Prostate gland (tissue), 2 donors: ENCODE measurements around the gene VCX3B. TPM values are rescaled to one million over a fixed set of nuclear protein-coding genes. Genes with fewer than 3 reads are reported as not detected.

Experiments used
- DNase-seq: peaks from one replicate; pipeline ENCODE4 v3.0.0-alpha.2; 2019; ENCODE audit warnings: low spot score
- H3K27ac ChIP-seq, 2 donors: fragments of 200-600 bp; sonication (generic); 2 replicates each; pipeline ENCODE4 v1.5.1; 2017 to 2019
- H3K27me3 ChIP-seq: fragments of 200-600 bp; sonication (generic); replicated peaks from 2 replicates; pipeline ENCODE4 v1.5.1; 2019; ENCODE audit not compliant: insufficient read depth
- H3K36me3 ChIP-seq, 2 donors: fragments of 200-600 bp; sonication (generic); 1 replicate in 1 of 2; 2 replicates in 1 of 2; pipeline versions ENCODE4 v1.5.1 to v1.8.1; 2017 to 2019
- H3K4me1 ChIP-seq: fragments of 200-600 bp; sonication (generic); replicated peaks from 2 replicates; pipeline ENCODE4 v1.5.1; 2019
- H3K4me3 ChIP-seq, 2 donors: fragments of 200-600 bp; sonication (generic); 2 replicates each; pipeline ENCODE4 v1.5.1; 2017 to 2019
- H3K9me3 ChIP-seq: fragments of 200-600 bp; sonication (generic); 2 replicates; pipeline ENCODE4 v1.5.1; 2017
- POLR2A ChIP-seq: fragments of 450-650 bp; IDR thresholded peaks from one replicate; pipeline ENCODE4 v1.6.1; 2016; ENCODE audit warnings: antibody characterized with exemption, mild to moderate bottlenecking
- POLR2AphosphoS5 ChIP-seq: sonication (generic); formaldehyde crosslinking; IDR thresholded peaks from one replicate; pipeline ENCODE4 v1.6.1; 2017; ENCODE audit warnings: antibody characterized with exemption
- WGBS: methylation state at CpG from one replicate; pipeline ENCODE4 v1.1.5; 2018; 5-methylcytosine and 5-hydroxymethylcytosine counted together
- intact Hi-C: fragments of 100-400 bp; cut with DNase I; formaldehyde crosslinking; loops from one replicate; pipeline ENCODE4 v1.14.2; 2022
- total RNA-seq, 2 donors: library from RNA; depleted of rRNA; stranded (reverse); fragments of >200 nt; gene quantifications; one replicate each; pipeline ENCODE4 v1.1.0, GENCODE V29; 2016
- TF ChIP-seq, protein P1 (sequence below), 4 experiments: fragments of 200-600 bp in 2 of 4; fragments of 450-650 bp in 2 of 4; sonication (generic) in 2 of 4; IDR thresholded peaks; 1 replicate in 3 of 4; 2 replicates in 1 of 4; pipeline ENCODE4 v1.5.1; 2016 to 2019; ENCODE audit warnings: antibody characterized with exemption in 4 of 4, mild to moderate bottlenecking in 2 of 4, moderate library complexity in 2 of 4

VCX3B gene
- total RNA-seq, 2 donors from 2014 or later = 29.7 TPM; not detected in 1

DNA sequence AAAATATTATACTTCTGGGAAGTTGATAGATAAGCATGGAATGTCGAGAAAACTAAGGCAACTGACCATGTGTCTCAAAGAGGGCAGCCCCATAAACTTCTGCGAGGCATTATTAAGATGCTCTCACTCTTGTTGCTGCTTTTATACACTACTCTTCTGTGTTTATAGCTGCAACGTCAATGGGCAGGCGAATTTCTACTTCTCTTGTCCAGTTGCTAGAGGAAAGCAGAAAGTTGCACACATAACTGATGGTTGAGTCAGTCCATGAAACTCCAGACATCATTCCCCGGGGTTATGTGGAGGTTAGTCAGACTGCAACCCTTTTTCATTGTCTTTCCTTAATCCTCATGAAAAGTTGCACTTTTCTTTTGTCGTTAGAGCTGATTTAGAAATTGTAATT, 39.8 kb downstream of the VCX3B start:
- H3K4me3 ChIP-seq = no peak overlapping the region
- no peaks in the 10 kb centered on the region for H3K4me1 ChIP-seq
- no peak for TF ChIP-seq POLR2AphosphoS5
- TF ChIP-seq, protein P1, sequence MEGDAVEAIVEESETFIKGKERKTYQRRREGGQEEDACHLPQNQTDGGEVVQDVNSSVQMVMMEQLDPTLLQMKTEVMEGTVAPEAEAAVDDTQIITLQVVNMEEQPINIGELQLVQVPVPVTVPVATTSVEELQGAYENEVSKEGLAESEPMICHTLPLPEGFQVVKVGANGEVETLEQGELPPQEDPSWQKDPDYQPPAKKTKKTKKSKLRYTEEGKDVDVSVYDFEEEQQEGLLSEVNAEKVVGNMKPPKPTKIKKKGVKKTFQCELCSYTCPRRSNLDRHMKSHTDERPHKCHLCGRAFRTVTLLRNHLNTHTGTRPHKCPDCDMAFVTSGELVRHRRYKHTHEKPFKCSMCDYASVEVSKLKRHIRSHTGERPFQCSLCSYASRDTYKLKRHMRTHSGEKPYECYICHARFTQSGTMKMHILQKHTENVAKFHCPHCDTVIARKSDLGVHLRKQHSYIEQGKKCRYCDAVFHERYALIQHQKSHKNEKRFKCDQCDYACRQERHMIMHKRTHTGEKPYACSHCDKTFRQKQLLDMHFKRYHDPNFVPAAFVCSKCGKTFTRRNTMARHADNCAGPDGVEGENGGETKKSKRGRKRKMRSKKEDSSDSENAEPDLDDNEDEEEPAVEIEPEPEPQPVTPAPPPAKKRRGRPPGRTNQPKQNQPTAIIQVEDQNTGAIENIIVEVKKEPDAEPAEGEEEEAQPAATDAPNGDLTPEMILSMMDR (IDR thresholded peaks at IDR 0.05) = no peak
- no peak for TF ChIP-seq POLR2A
- H3K9me3 ChIP-seq = no peaks in the 10 kb centered on the region
- WGBS = 66% methylated on average over 6 of the region's 6 CpGs
- no peaks in the 10 kb centered on the region for H3K36me3 ChIP-seq
- intact Hi-C loops = no loop called here
- no peaks in the 10 kb centered on the region for H3K27me3 ChIP-seq
- no peak for DNase-seq
- no peak overlapping the region for H3K27ac ChIP-seq
